ENCODE data around the gene RSPH6A. TPM values are rescaled to one million over a fixed set of nuclear protein-coding genes. Genes with fewer than 3 reads are reported as not detected.

The RSPH6A gene
- total RNA-seq, 4 donors from 2014 or later, result not detected

GRCh38 chr19:45862271-45862563 lies 47.1 kb upstream of the RSPH6A start:
- TF ChIP-seq POLR2A (IDR thresholded peaks at IDR 0.05) (no peak), CTCF (IDR thresholded peaks at IDR 0.05) (no peak)
- DNase-seq (ENCODE audit: low spot score in 2 of 2), result no peak
- peak overlapping the region; percentile 91 for H3K4me3 ChIP-seq (ENCODE audit: low read depth, poor library complexity, severe bottlenecking)
- intact Hi-C loops (cut with DNase I; ENCODE audit: low total_unique reads), result no loop called here
- WGBS, 2 donors, result 1% methylated on average over 11 of the region's 11 CpGs

- 85 to 87% methylated on average over 15 of the region's 15 CpGs for WGBS, 2 donors
- no peak for DNase-seq (ENCODE audit: low spot score in 2 of 2)
- intact Hi-C loops (cut with DNase I; ENCODE audit: low total_unique reads), result no loop called here
- TF ChIP-seq CTCF (IDR thresholded peaks at IDR 0.05), result no peak
- no peak for TF ChIP-seq POLR2A (IDR thresholded peaks at IDR 0.05)
- no peak overlapping the region for H3K4me3 ChIP-seq (ENCODE audit: low read depth, poor library complexity, severe bottlenecking)
Measured at GRCh38 chr19:45860359-45861259, 45.5 kb upstream of the RSPH6A start.

GRCh38 chr19:45854167-45854778 lies 39.2 kb upstream of the RSPH6A start:
- DNase-seq (ENCODE audit: low spot score in 2 of 2), result no peak
- H3K4me3 ChIP-seq (ENCODE audit: low read depth, poor library complexity, severe bottlenecking), result no peak overlapping the region
- WGBS, 2 donors, result 96 to 97% methylated on average over 14 to 16 of the region's 16 CpGs
- intact Hi-C loops (cut with DNase I; ENCODE audit: low total_unique reads), result no loop called here
- TF ChIP-seq CTCF (IDR thresholded peaks at IDR 0.05) (no peak), POLR2A (IDR thresholded peaks at IDR 0.05) (no peak)

- WGBS, 2 donors, result 57 to 66% methylated on average over 6 to 7 of the region's 7 CpGs
- H3K4me3 ChIP-seq (ENCODE audit: low read depth, poor library complexity, severe bottlenecking), result no peak overlapping the region
- intact Hi-C loops (cut with DNase I; ENCODE audit: low total_unique reads), result no loop called here
- DNase-seq (ENCODE audit: low spot score in 2 of 2), result no peak
- no peak for TF ChIP-seq CTCF (IDR thresholded peaks at IDR 0.05)
- TF ChIP-seq POLR2A (IDR thresholded peaks at IDR 0.05), result no peak
Measured at GRCh38 chr19:45852983-45853382, 37.9 kb upstream of the RSPH6A start.

GRCh38 chr19:45852145-45852750 lies 37.1 kb upstream of the RSPH6A start:
- intact Hi-C loops (cut with DNase I; ENCODE audit: low total_unique reads), result no loop called here

More at GRCh38 chr19:45852145-45852750, 37.1 kb upstream of the RSPH6A start:
- 89 to 90% methylated on average over 10 of the region's 10 CpGs for WGBS, 2 donors
- DNase-seq (ENCODE audit: low spot score in 2 of 2), result no peak
- TF ChIP-seq CTCF (IDR thresholded peaks at IDR 0.05) (no peak), POLR2A (IDR thresholded peaks at IDR 0.05) (no peak)
- no peak overlapping the region for H3K4me3 ChIP-seq (ENCODE audit: low read depth, poor library complexity, severe bottlenecking)

Measured in lower leg skin (tissue), 4 donors.